Adrenal gland (tissue), 12 donors: ENCODE results near the gene ZNF653. TPM values are rescaled to one million over a fixed set of nuclear protein-coding genes. Genes with fewer than 3 reads are reported as not detected.

Source experiments
- DNase-seq, 7 donors: peaks; one replicate each; pipeline ENCODE4 v3.0.0-alpha.2; 2019 to 2020
- H3K27ac ChIP-seq, 5 donors: fragments of 200-600 bp; sonication (generic) in 4 of 5; 1 replicate in 3 of 5; 2 replicates in 2 of 5; pipeline versions ENCODE4 v1.5.1 to v1.8.0; 2016 to 2020; ENCODE audit warnings: mild to moderate bottlenecking in 1 of 5
- H3K27me3 ChIP-seq: fragments of 200-600 bp; 2 replicates; pipeline ENCODE4 v1.8.0; 2021
- H3K36me3 ChIP-seq, 2 donors: fragments of 200-600 bp; replicated peaks in 1 of 2; 1 replicate in 1 of 2; 2 replicates in 1 of 2; pipeline versions ENCODE4 v1.5.1 to v1.8.0; 2018 to 2022
- H3K4me1 ChIP-seq, 2 donors: fragments of 200-600 bp; replicated peaks in 1 of 2; 1 replicate in 1 of 2; 2 replicates in 1 of 2; pipeline versions ENCODE4 v1.5.1 to v1.8.0; 2018 to 2021
- H3K4me3 ChIP-seq, 4 donors: fragments of 200-600 bp; sonication (generic) in 3 of 4; one replicate each; pipeline ENCODE4 v1.5.1; 2016 to 2018
- H3K9me3 ChIP-seq, 3 donors: fragments of 200-600 bp; sonication (generic) in 1 of 3; replicated peaks in 1 of 3; 1 replicate in 2 of 3; 2 replicates in 1 of 3; pipeline versions ENCODE4 v1.5.1 to v1.8.0; 2016 to 2021
- CTCF ChIP-seq, 6 experiments: fragments of 450-650 bp in 4 of 6; fragments of 200-600 bp in 2 of 6; sonication (generic) in 1 of 6; IDR thresholded peaks; 1 replicate in 5 of 6; 2 replicates in 1 of 6; pipeline versions ENCODE4 v1.5.1 to v1.8.0; 2016 to 2021; ENCODE audit warnings: antibody characterized with exemption in 6 of 6, mild to moderate bottlenecking in 2 of 6, moderate library complexity in 1 of 6
- POLR2A ChIP-seq, 2 donors: fragments of 450-650 bp; IDR thresholded peaks; one replicate each; pipeline ENCODE4 v1.6.1; 2017; ENCODE audit warnings: antibody characterized with exemption in 2 of 2, mild to moderate bottlenecking in 2 of 2, moderate library complexity in 1 of 2
- WGBS, 4 donors: extraction: QIAGEN DNeasy Blood & Tissue Kit in 2 of 4; methylation state at CpG; one replicate each; pipeline versions ENCODE4 v1.1.5 to v1.1.7; 2013 to 2017; 5-methylcytosine and 5-hydroxymethylcytosine counted together
- intact Hi-C, 2 donors: fragments of 100-400 bp; cut with DNase I; formaldehyde crosslinking; loops; one replicate each; pipeline versions ENCODE4 v1.14.1 to v1.15.0; 2022 to 2023
- polyA plus RNA-seq, 3 donors: library from polyadenylated mRNA; stranded (reverse); fragments of 200-250 nt in 2 of 3; fragments of 350-450 nt in 1 of 3; fragmentation: Illumina TruSeq in 1 of 3; extraction: RNeasy Lipid Tissue Mini Kit (QIAGEN cat#74804) in 1 of 3; gene quantifications; one replicate each; pipeline ENCODE4 v1.2.3, GENCODE V29; 2013 to 2014
- total RNA-seq, 9 donors: library from RNA; depleted of rRNA in 4 of 9; stranded (reverse); fragments of >200 nt in 4 of 9; fragments of 120-200 nt in 1 of 9; fragmentation: NEBNext Ultra II Directional in 1 of 9; extraction: Animal tissue kit (Norgen Biotek cat#: 25700) in 1 of 9; gene quantifications; one replicate each; pipeline versions ENCODE4 v1.1.0 to v1.2.4, GENCODE V29; 2013 to 2023
- donor health status: healthy with polysubstance abuse.
- donor health status: Bipolar disorder and iron deficiency.
- donor health status: DM: yes; HTN: yes; CAD: no.
- donor health status: DM: no; HTN: no; CAD: no.
- donor health status: DM: no; HTN: no; CAD: no.
- donor health status: DM: yes; HTN: yes; CAD: no.

The ZNF653 gene
- total and polyA plus RNA-seq, 12 donors = 4.2 to 37.7 (median 11.7) TPM

GRCh38 chr19:11528551-11529341 is 23.1 kb upstream of the ZNF653 start, which contains the start of gene ECSIT:
Gene ECSIT (minus strand): TSS chr19:11529134. CDS start chr19:11519170, 9,964 bp downstream.
- Histone ChIP-seq H3K9me3 (no peaks in the 10 kb centered on the region), H3K4me3 (peak within 1 kb of the TSS; percentile 26 to 83 (median 48)), H3K4me1 (peaks cover 5 to 20% of the 10 kb centered on the region in 2 donors), H3K27me3 (no peaks in the 10 kb centered on the region), H3K36me3 (no peaks in the 10 kb centered on the region), H3K27ac (peak within 1 kb of the TSS; percentile 88 to 94 (median 89))
- WGBS, 4 donors = 0% methylated on average over 13 to 47 of the region's 47 CpGs
- TF ChIP-seq POLR2A (IDR thresholded peaks at IDR 0.05) (peak in 1 of 2 donors; percentile 78), CTCF (IDR thresholded peaks at IDR 0.05) (no peak)
- DNase-seq = peak; percentile 98 to 100 (median 99)
- intact Hi-C loops = no loop called here

GRCh38 chr19:11519138-11519537 is 13.5 kb upstream of the ZNF653 start:
- TF ChIP-seq POLR2A (IDR thresholded peaks at IDR 0.05) (no peak), CTCF (IDR thresholded peaks at IDR 0.05) (no peak)
- no peaks in the 10 kb centered on the region for H3K27me3 ChIP-seq
- 94 to 100% (median 98%) methylated on average over 3 to 9 of the region's 9 CpGs for WGBS, 4 donors
- no peak overlapping the region for H3K27ac ChIP-seq
- intact Hi-C loops = no loop called here
- peaks cover 0 to 13% of the 10 kb centered on the region in 2 donors for H3K36me3 ChIP-seq
- H3K4me3 ChIP-seq = no peak overlapping the region
- H3K4me1 ChIP-seq = no peaks in the 10 kb centered on the region
- no peaks in the 10 kb centered on the region for H3K9me3 ChIP-seq
- no peak for DNase-seq

- no peak overlapping the region for H3K27ac ChIP-seq
- no peak for DNase-seq
- H3K27me3 ChIP-seq = no peaks in the 10 kb centered on the region
- no peaks in the 10 kb centered on the region for H3K4me1 ChIP-seq
- H3K9me3 ChIP-seq = no peaks in the 10 kb centered on the region
- peaks cover 0 to 30% of the 10 kb centered on the region in 2 donors for H3K36me3 ChIP-seq
- 91 to 98% (median 94%) methylated on average over 6 to 20 of the region's 20 CpGs for WGBS, 4 donors
- TF ChIP-seq CTCF (IDR thresholded peaks at IDR 0.05) (no peak), POLR2A (IDR thresholded peaks at IDR 0.05) (no peak)
- intact Hi-C loops = no loop called here
- H3K4me3 ChIP-seq = no peak overlapping the region
These were observed 8.3 kb upstream of the ZNF653 start for GRCh38 chr19:11513946-11514345.

- Histone ChIP-seq H3K4me3 (no peak overlapping the region), H3K4me1 (peaks cover 0 to 6% of the 10 kb centered on the region in 2 donors), H3K27ac (no peak overlapping the region), H3K27me3 (no peaks in the 10 kb centered on the region), H3K36me3 (peaks cover 0 to 18% of the 10 kb centered on the region in 2 donors), H3K9me3 (no peaks in the 10 kb centered on the region)
- no peak for DNase-seq
- TF ChIP-seq POLR2A (IDR thresholded peaks at IDR 0.05) (no peak), CTCF (IDR thresholded peaks at IDR 0.05) (no peak)
- intact Hi-C loops = no loop called here
- 93 to 100% (median 94%) methylated on average over 7 to 8 of the region's 8 CpGs for WGBS, 4 donors
These were observed 4.8 kb upstream of the ZNF653 start for GRCh38 chr19:11510444-11510843.
